ENCODE data around the gene PPIH. TPM values are rescaled to one million over a fixed set of nuclear protein-coding genes. Genes with fewer than 3 reads are reported as not detected.
A peak's percentile ranks its signal among the peaks of the same experiment; 100 is the strongest.
"Not testable (repeated sequence)": the region's sequence is repeated elsewhere in the genome, so short reads cannot be mapped to it uniquely, and the experiment has no call there.

Gene PPIH
- 56.5 TPM for polyA plus RNA-seq (2013, experiment 1 of 2)
- 53.1 TPM for polyA plus RNA-seq (2013, experiment 2 of 2)

DNA sequence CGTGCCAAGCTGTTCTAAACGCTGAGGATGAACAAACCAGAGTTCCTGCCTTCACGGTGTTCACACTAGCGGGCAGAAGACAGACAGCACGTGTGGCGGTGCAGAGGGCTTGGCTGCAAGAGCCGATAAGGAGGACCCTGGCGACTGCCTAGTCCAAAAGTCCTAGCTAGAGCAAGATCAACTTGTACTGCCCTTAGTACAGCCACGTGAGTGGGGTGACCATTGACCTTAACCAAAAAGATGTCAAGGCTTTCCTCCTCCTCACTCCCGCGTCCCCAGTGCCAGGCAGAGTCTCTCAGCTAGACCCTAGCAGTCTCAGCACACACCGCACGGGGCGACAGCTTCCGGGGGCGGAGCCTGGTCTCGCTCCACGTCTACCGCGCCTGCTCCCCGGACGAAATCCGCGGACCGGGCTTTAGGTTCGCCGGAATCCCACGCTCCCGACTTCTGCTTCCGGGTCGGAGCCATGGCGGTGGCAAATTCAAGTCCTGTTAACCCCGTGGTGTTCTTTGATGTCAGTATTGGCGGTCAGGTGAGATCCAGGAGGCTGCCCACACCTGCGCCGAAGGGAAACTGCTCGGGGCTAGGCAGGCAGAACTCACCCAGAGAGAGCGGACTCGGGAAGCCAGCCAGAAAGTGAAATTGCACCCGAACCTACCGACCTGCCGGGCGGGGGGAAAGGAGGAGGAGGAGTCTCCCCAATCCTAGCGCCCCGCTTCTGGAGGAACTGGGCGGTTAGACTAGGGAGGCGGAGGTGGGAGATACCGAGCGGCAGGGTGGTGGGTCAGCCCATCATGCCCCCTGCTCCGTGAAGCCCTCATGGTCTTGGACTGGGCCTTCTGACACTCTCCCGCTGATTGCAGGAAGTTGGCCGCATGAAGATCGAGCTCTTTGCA lies at the start of gene PPIH:
Gene PPIH, plus strand, starts transcription at position 443 of the 896 bp plus-strand sequence. Its CDS starts 24 bp downstream, at position 467.
- H3K4me1 ChIP-seq (ENCODE audit: insufficient read depth, low read length): no peaks in the 10 kb centered on the region
- no peaks in the 10 kb centered on the region for H3K9me3 ChIP-seq (ENCODE audit: insufficient read depth, low read depth, low read length)
- peaks cover 32% of the 10 kb centered on the region for H3K36me3 ChIP-seq (ENCODE audit: insufficient read depth, low read length)
- H3K9ac ChIP-seq (ENCODE audit: low read depth, low read length): peak within 1 kb of the TSS; percentile 83
- H3K27ac ChIP-seq (ENCODE audit: low read depth, low read length): peak within 1 kb of the TSS; percentile 81
- H3K27me3 ChIP-seq (ENCODE audit: insufficient read depth, low read length): peaks cover 9% of the 10 kb centered on the region
- 2% methylated on average over 53 of the region's 53 CpGs for WGBS
- H3K4me3 ChIP-seq (ENCODE audit: low read length): peak within 1 kb of the TSS; percentile 99

DNA sequence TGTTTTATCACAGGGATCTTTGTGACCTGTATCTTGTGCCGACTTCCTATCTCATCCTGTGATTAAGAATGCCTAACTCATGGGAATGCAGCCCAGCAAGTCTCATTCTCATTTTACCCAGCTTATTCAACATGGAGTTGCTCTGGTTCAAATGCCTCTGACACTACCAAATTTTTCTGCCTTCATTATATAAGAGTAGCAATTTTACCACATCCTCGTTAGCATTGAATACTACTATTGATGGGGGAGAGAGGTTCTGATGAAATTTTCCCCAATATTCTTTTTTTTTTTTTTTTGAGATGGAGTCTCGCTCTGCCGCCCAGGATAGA lies 44.5 kb upstream of the PPIH start:
- H3K27me3 ChIP-seq (ENCODE audit: insufficient read depth, low read length): no peaks in the 10 kb centered on the region
- H3K9ac ChIP-seq (ENCODE audit: low read depth, low read length): no peak overlapping the region
- WGBS: 98% methylated on average over 3 of the region's 4 CpGs
- H3K4me1 ChIP-seq (ENCODE audit: insufficient read depth, low read length): no peaks in the 10 kb centered on the region
- no peak overlapping the region for H3K4me3 ChIP-seq (ENCODE audit: low read length)
- no peaks in the 10 kb centered on the region for H3K9me3 ChIP-seq (ENCODE audit: insufficient read depth, low read depth, low read length)
- no peak overlapping the region for H3K27ac ChIP-seq (ENCODE audit: low read depth, low read length)
- H3K36me3 ChIP-seq (ENCODE audit: insufficient read depth, low read length): no peaks in the 10 kb centered on the region

GRCh38 chr1:42618866-42619265 lies 39.4 kb upstream of the PPIH start:
- Histone ChIP-seq H3K27ac (ENCODE audit: low read depth, low read length) (no peak overlapping the region), H3K9me3 (ENCODE audit: insufficient read depth, low read depth, low read length) (no peaks in the 10 kb centered on the region), H3K4me3 (ENCODE audit: low read length) (no peak overlapping the region), H3K27me3 (ENCODE audit: insufficient read depth, low read length) (no peaks in the 10 kb centered on the region), H3K36me3 (ENCODE audit: insufficient read depth, low read length) (no peaks in the 10 kb centered on the region), H3K9ac (ENCODE audit: low read depth, low read length) (no peak overlapping the region), H3K4me1 (ENCODE audit: insufficient read depth, low read length) (no peaks in the 10 kb centered on the region)
- WGBS: 81% methylated on average over 2 of the region's 2 CpGs

DNA sequence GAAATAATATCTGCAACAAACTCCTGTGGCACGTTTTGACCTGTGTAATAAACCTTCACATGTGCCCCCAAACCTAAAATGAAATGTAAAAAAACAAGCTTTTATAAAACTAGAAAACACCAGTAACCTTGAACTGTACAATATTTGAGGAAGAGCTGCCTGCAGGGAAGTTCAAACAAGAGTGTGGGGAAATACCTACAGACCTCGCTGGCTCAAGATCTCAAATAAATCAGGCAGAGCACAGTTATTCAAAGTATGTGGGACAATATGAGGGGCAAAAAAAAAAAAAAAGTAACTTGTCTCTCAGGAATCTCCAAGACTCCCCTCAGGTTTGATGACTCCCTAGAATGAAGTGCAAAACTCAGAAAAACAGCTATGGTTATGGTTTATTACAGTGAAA lies 37.9 kb upstream of the PPIH start:
- Histone ChIP-seq H3K4me1 (ENCODE audit: insufficient read depth, low read length) (no peaks in the 10 kb centered on the region), H3K9ac (ENCODE audit: low read depth, low read length) (no peak overlapping the region), H3K27ac (ENCODE audit: low read depth, low read length) (no peak overlapping the region), H3K4me3 (ENCODE audit: low read length) (no peak overlapping the region), H3K36me3 (ENCODE audit: insufficient read depth, low read length) (no peaks in the 10 kb centered on the region), H3K27me3 (ENCODE audit: insufficient read depth, low read length) (no peaks in the 10 kb centered on the region), H3K9me3 (ENCODE audit: insufficient read depth, low read depth, low read length) (no peaks in the 10 kb centered on the region)
- 63% methylated on average over 2 of the region's 2 CpGs for WGBS

DNA sequence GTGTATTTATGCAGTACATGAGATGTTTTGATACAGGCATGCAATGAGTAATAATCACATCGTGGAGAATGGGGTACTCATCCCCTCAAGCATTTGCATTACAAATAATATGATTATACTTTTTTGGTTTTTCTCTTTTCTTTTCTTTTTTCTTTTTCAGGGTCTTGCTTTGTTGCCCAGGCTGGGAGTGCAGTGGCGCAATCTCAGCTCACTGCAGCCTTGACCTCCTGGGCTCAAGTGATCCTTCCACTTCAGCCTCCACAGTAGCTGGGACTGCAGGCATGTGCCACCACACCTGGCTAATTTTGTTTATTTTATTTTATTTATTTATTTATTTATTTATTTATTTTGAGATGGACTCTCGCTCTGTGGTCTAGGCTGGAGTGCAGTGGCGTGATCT lies 37.0 kb upstream of the PPIH start:
- H3K4me3 ChIP-seq (ENCODE audit: low read length); H3K27me3 ChIP-seq (ENCODE audit: insufficient read depth, low read length); H3K27ac ChIP-seq (ENCODE audit: low read depth, low read length); H3K9ac ChIP-seq (ENCODE audit: low read depth, low read length); H3K9me3 ChIP-seq (ENCODE audit: insufficient read depth, low read depth, low read length); H3K4me1 ChIP-seq (ENCODE audit: insufficient read depth, low read length); H3K36me3 ChIP-seq (ENCODE audit: insufficient read depth, low read length): not testable (repeated sequence)
- 96% methylated on average over 3 of the region's 4 CpGs for WGBS

- not testable (repeated sequence) for H3K9me3 ChIP-seq (ENCODE audit: insufficient read depth, low read depth, low read length); H3K9ac ChIP-seq (ENCODE audit: low read depth, low read length); H3K27me3 ChIP-seq (ENCODE audit: insufficient read depth, low read length); H3K4me1 ChIP-seq (ENCODE audit: insufficient read depth, low read length); H3K4me3 ChIP-seq (ENCODE audit: low read length); H3K27ac ChIP-seq (ENCODE audit: low read depth, low read length); H3K36me3 ChIP-seq (ENCODE audit: insufficient read depth, low read length)
- 88% methylated on average over 3 of the region's 3 CpGs for WGBS
Observed at GRCh38 chr1:42627205-42627604, 31.0 kb upstream of the PPIH start.

DNA sequence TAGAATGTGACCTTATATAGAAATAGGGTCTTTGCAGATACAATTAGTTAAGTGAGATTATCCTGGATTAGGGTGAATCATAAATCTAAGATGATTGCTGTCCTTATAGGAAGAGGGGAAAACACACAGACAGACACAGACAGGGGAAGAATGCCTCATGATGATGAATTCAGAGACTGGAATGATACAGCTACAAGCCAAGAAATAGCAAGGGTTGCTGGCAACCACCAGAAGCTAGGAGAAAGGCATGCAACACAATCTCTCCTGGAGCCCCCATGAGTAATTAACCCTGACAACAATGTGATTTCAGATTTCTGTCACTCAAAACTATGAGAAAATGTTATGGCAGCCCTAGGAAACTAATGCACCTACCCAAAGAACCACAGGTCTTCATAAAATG lies 19.1 kb upstream of the PPIH start:
- H3K9me3 ChIP-seq (ENCODE audit: insufficient read depth, low read depth, low read length): no peaks in the 10 kb centered on the region
- no peaks in the 10 kb centered on the region for H3K36me3 ChIP-seq (ENCODE audit: insufficient read depth, low read length)
- H3K27me3 ChIP-seq (ENCODE audit: insufficient read depth, low read length): no peaks in the 10 kb centered on the region; the same call in 1 of the 2 replicates
- H3K4me1 ChIP-seq (ENCODE audit: insufficient read depth, low read length): no peaks in the 10 kb centered on the region
- H3K4me3 ChIP-seq (ENCODE audit: low read length): no peak overlapping the region
- H3K9ac ChIP-seq (ENCODE audit: low read depth, low read length): no peak overlapping the region
- no peak overlapping the region for H3K27ac ChIP-seq (ENCODE audit: low read depth, low read length)

DNA sequence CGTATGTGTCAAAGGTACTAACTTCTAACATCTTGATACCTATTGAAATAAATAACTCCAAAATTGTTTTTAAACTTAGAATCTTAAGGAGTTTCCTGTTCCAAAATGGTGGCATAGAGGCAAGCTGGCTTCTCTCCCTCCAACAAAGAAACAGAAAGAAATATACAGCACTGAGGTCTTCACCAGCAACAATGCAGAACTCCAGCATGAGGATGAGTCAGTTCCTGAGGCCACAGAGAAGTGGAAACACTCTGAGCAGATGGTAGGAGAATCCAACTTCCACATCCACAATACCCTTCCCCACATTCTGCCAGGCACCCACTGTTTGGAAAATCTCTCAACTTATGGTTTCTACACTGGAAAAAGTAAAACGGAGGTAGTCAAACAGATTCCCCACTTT lies 12.2 kb upstream of the PPIH start:
- Histone ChIP-seq H3K36me3 (ENCODE audit: insufficient read depth, low read length) (no peaks in the 10 kb centered on the region), H3K9me3 (ENCODE audit: insufficient read depth, low read depth, low read length) (no peaks in the 10 kb centered on the region), H3K27ac (ENCODE audit: low read depth, low read length) (no peak overlapping the region), H3K9ac (ENCODE audit: low read depth, low read length) (no peak overlapping the region), H3K4me3 (ENCODE audit: low read length) (no peak overlapping the region), H3K27me3 (ENCODE audit: insufficient read depth, low read length) (peaks cover under 1% of the 10 kb centered on the region; the same call in 1 of the 2 replicates), H3K4me1 (ENCODE audit: insufficient read depth, low read length) (no peaks in the 10 kb centered on the region)
- 84% methylated on average over 2 of the region's 2 CpGs for WGBS

DNA sequence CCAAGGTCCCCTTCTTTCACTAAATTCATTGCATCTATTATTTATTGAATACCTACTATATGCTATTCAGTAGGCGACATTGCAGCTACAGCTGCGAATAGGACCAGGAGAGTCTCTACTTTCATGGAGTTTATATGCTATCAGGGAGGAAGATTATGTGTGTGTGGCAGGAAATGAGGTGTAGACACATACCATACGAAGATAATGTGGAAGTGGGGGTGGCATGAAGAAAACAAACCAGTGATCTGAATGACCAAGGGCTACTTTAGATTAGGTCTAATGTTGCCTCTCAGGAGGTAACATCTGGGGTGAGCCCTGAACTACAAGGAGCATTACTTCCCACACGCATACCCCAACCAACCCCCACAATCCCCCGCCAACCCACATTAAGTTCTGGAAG lies 1.0 kb upstream of the PPIH start:
- Histone ChIP-seq H3K4me3 (ENCODE audit: low read length) (no peak overlapping the region), H3K4me1 (ENCODE audit: insufficient read depth, low read length) (no peaks in the 10 kb centered on the region), H3K9ac (ENCODE audit: low read depth, low read length) (no peak overlapping the region), H3K27ac (ENCODE audit: low read depth, low read length) (no peak overlapping the region), H3K9me3 (ENCODE audit: insufficient read depth, low read depth, low read length) (no peaks in the 10 kb centered on the region), H3K27me3 (ENCODE audit: insufficient read depth, low read length) (peaks cover 16% of the 10 kb centered on the region), H3K36me3 (ENCODE audit: insufficient read depth, low read length) (peaks cover 22% of the 10 kb centered on the region)
- WGBS: 87% methylated on average over 5 of the region's 5 CpGs

GRCh38 chr1:42658877-42659337 lies 684 bp downstream of the PPIH start:
- WGBS: 9% methylated on average over 20 of the region's 20 CpGs
- Histone ChIP-seq H3K4me1 (ENCODE audit: insufficient read depth, low read length) (no peaks in the 10 kb centered on the region), H3K36me3 (ENCODE audit: insufficient read depth, low read length) (peaks cover 39% of the 10 kb centered on the region), H3K27me3 (ENCODE audit: insufficient read depth, low read length) (peaks cover 2% of the 10 kb centered on the region; the same call in 1 of the 2 replicates), H3K27ac (ENCODE audit: low read depth, low read length) (peak overlapping the region; percentile 81; the same call in 1 of the 2 replicates), H3K4me3 (ENCODE audit: low read length) (peak overlapping the region; percentile 99), H3K9ac (ENCODE audit: low read depth, low read length) (peak overlapping the region; percentile 83), H3K9me3 (ENCODE audit: insufficient read depth, low read depth, low read length) (no peaks in the 10 kb centered on the region)

DNA sequence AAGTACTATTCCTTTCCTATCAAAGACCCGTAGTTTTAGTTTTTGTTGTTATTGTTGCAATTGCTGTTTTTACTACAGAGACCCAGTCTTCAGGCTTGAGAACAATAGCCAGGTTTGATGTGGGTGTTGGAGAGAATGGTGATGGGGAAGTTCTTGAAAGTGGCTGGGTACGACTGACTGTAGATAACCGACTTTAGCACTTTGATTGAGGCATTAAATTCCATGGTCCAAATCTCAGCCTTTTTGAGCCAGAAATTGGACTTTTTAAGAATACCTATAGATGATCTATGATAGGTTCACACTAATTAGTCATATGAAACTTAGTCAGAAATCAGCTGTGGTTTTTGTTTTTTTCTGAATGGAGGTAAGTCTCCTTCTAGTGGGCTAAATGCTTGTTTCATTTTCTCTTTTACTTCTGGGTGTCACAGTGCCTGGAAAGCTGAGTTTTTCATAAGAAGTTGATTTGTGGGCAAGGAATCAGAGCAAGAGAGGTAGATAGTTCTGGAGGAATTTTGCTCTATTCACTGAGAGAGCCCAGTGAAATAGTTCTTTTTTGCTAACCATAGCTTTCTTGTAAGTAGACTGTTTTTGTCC lies 2.8 kb downstream of the PPIH start:
- Histone ChIP-seq H3K27ac (ENCODE audit: low read depth, low read length) (no peak overlapping the region), H3K9me3 (ENCODE audit: insufficient read depth, low read depth, low read length) (no peaks in the 10 kb centered on the region), H3K36me3 (ENCODE audit: insufficient read depth, low read length) (peaks cover 60% of the 10 kb centered on the region), H3K4me1 (ENCODE audit: insufficient read depth, low read length) (no peaks in the 10 kb centered on the region), H3K4me3 (ENCODE audit: low read length) (no peak overlapping the region), H3K27me3 (ENCODE audit: insufficient read depth, low read length) (no peaks in the 10 kb centered on the region), H3K9ac (ENCODE audit: low read depth, low read length) (no peak overlapping the region)
- WGBS: 62% methylated on average over 3 of the region's 3 CpGs

Data from HUES64 (cell line).